NCI-H1417 (cell line): ENCODE results near the gene SOHLH2.

Source experiments
- DNase-seq, 3 experiments: peaks; one replicate each; lab custom pipeline; 2025; lab: John Stamatoyannopoulos, UW

The SOHLH2 gene

DNA sequence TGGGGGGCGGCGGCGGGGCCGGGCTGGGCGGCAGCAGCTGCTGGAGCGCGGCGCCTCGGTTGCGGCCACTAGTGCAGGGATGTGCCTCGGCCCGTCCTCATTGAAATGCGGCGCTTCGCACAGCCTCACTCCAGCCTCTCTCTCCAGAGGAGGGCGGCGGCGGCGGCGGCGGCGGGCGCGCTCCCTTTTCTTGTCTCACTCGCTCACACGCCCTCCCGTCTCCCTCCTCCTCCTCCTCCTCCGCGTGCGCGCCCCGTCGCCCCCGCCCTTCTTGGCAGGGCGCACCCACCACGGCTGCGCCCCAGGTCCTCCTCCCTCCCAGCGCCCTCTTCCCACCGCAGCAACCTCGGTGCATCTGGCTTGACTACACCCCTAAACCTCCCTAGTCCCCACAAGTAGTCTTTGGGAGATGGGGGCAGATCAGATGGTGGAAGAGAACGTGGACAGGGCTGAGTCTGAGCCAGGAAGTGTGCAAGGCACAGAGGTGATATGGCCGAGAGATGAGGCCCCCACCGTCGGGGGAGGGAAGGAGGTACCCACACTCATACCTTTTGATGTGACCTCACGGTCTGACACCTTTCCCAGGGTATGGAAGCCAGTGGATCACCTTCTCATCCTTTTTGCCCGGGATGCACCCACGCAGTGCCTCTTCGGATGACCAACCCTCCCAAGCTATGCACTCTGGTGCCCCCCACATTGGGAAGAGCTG lies 83.0 kb downstream of the SOHLH2 start, which contains the start of gene DCLK1:
TSS of gene DCLK1 (minus strand) at position 161 of the 709 bp plus-strand sequence.
- DNase-seq = peak; percentile 40 to 77 (median 76)

DNA sequence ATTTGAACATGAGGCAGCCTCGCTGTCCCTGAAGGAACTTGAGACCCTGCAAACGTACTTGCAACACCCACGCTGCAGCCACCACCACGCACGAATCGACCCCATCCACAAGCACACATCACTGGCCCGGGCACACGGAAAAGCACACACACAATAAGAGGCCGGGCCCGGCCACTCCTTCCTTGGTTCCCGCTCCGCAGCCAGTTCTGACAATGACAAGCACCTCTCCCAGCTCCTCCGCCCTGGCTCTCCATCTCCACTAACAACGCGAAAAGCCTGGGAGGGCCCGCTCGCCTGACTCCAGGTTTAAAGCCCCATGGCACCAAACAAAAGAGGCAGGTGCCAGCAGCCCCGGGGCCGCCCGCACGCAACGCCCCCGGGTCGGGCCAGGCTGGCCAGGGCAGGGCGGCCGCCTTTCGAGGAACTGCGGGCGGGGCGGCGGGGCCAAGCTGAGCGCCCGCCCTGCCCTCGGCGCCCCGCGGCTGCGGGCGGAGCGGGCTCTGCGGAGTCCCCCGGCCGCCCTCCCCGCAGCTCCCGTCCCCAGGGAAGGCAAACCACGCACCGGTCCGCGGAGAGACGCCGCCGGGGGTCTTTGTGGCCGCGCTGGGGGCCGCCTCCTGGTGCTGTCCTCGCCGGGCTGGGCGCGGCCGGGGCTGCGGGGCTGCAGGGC lies 83.7 kb downstream of the SOHLH2 start:
- DNase-seq = peak; percentile 59 to 83 (median 78)

DNA sequence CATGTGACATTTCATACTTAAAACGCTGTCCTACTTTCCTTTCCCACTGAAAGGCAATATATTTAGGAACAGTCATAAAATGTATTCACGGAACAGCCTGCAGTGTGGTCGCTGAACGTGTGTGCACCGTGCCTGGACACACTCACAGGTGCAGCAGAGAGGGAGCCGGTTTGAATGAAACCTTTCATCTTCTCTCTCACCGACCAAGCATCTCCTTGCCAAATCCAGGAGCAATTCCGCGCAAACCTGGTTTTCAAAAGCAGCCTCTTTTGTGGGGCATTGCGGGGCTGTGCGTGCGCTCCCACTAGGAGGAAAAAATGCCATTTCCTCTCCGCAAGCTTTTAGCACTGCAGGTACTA lies 84.2 kb downstream of the SOHLH2 start:
- peak in 2 of 3 experiments; percentile 44 to 69 for DNase-seq

DNA sequence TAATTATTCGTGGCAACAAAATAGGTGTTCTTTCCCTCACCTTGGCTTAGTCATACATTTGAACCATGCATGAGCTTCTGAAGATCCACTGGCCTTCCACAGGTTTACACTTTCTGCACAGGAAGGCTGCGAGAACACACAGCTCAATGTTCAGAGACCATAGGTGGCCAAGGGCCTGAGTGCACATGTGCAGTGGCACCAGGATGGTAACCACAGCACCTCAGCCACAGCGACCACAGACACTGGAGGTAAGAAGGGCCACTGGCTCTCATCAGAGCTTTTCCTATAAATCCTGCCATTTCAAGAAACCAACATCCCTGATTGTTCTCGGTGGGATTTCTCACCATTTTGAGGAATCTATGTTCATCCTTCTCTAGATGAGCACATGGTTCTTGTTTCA lies 84.8 kb downstream of the SOHLH2 start:
- DNase-seq = peak in 1 of 3 experiments; percentile 17

DNA sequence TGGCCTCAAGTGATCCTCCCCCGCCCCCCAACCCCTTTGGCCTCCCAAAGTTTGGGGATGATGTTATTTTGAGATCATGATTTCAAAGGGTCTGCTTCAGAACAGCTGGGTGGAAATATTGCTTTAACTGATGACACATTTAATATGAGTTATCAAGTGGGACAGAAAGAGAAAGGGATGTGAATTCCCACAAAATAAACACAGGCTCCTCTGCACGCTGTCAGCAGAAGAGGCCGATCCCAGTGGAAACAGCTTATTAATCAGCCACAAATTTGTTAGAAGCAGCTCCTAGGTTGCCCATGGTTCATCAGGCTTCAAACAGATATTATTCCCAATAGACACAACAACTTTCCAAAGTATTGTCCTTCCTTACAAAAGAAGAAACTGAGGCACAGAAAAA lies 87.9 kb downstream of the SOHLH2 start:
- no peak for DNase-seq

DNA sequence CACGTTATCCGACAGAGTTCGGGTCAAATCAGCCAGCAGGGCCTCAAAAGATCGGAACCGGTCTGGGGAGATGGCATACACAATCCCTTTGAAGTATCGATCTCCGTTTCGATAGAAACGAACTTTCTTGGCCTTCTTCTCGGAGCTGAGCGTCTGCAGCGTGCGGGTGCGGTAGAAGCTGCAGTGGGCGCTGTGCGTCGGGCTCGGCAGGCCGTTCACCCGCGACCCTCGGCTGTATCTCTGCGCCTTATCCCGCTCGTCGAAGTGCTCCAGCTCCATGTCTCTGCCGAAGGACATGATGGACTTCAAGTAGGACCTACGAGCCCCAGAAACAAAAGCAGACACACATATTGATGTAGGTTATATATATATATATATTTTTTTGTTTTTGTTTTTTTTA lies 88.5 kb downstream of the SOHLH2 start:
- DNase-seq = no peak

DNA sequence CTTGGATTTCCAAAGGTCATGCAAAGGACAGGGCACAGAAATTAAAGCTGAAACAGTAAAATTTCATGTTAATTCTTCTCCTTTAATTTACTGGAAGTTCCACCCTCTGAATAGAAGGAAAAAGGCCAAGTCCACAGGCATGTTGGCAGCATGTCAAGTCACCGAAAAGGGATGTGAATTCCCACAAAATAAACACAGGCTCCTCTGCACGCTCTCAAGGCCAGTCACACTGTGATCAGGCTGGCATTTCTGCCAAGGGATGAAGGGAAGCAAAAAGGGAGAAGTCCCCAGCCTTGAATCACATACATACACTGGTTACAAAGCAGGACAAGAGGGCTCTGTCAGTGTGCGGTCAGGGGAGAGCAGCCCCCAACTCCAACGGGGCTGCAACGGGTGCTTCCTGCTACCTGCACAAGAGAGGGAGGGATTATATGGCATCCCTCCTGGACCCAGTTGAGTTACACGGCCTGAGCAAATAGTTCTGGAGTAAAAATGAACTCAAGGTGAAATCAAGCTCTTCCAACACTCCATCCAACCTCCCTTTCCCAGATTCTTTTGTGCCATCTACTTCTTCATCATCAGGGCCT lies 90.0 kb downstream of the SOHLH2 start:
- no peak for DNase-seq
